T-helper 17 cell (primary cell): ENCODE data around the gene TFRC. TPM values are rescaled to one million over a fixed set of nuclear protein-coding genes. Genes with fewer than 3 reads are reported as not detected.
"Not testable (repeated sequence)": the region's sequence is repeated elsewhere in the genome, so short reads cannot be mapped to it uniquely, and the experiment has no call there.

Source experiments
- ATAC-seq: fragments of 150-1000 bp; cut with Tn5 transposase; 2 replicates; pipeline ENCODE4 v1.10.0; 2021; ENCODE audit warnings: mild to moderate bottlenecking, moderate library complexity
- DNase-seq, 3 donors: peaks; one replicate each; pipeline versions ENCODE4 v3.0.0 to v3.0.0-alpha.2; 2020 to 2021
- H3K9me3 ChIP-seq: one replicate; pipeline ENCODE4 v1.7.0; 2013; ENCODE audit warnings: low read length, mild to moderate bottlenecking; ENCODE audit not compliant: control insufficient read depth, poor library complexity, severe bottlenecking
- H3K27ac Mint-ChIP-seq: one replicate; pipeline ENCODE4 v1.8.0; 2022; ENCODE audit warnings: mild to moderate bottlenecking, moderate library complexity, mixed read lengths
- H3K27me3 Mint-ChIP-seq: one replicate; pipeline ENCODE4 v1.8.0; 2022; ENCODE audit warnings: mixed read lengths
- H3K36me3 Mint-ChIP-seq: one replicate; pipeline ENCODE4 v1.8.0; 2022; ENCODE audit warnings: low read depth, mixed read lengths
- H3K4me1 Mint-ChIP-seq: one replicate; pipeline ENCODE4 v1.8.0; 2022; ENCODE audit warnings: mild to moderate bottlenecking, mixed read lengths
- H3K4me3 Mint-ChIP-seq: one replicate; pipeline ENCODE4 v1.8.0; 2022; ENCODE audit warnings: mild to moderate bottlenecking, moderate library complexity, mixed read lengths
- total RNA-seq, 4 donors: library from RNA in 2 of 4; stranded (reverse) in 2 of 4; gene quantifications; one replicate each; pipeline ENCODE4 v1.2.3 and lab custom pipeline; 2022 to 2026

The TFRC gene
- total RNA-seq, 2 donors from 2014 or later = 218 to 221 TPM

DNA sequence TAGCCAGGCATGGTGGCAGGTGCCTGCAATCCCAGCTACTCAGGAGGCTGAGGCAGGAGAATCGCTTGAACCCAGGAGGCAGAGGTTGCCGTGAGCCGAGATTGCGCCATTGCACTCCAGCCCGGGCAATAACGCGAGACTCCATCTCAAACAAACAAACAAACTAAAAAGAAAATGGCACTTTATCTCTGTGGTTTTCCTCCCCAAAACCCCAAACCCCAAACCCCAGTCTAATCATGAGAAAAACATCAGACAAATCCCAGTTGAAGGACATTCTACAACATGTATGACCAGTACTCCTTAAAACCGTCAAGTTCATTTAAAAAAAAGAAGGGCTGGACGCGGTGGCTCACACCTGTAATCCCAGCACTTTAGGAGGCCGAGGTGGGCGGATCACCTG, 22.8 kb upstream of the TFRC start:
- H3K36me3 Mint-ChIP-seq, H3K4me3 Mint-ChIP-seq, H3K4me1 Mint-ChIP-seq, H3K27me3 Mint-ChIP-seq, ATAC-seq, DNase-seq, H3K9me3 ChIP-seq: not testable (repeated sequence)
- H3K27ac Mint-ChIP-seq = peak overlapping the region; percentile 4

DNA sequence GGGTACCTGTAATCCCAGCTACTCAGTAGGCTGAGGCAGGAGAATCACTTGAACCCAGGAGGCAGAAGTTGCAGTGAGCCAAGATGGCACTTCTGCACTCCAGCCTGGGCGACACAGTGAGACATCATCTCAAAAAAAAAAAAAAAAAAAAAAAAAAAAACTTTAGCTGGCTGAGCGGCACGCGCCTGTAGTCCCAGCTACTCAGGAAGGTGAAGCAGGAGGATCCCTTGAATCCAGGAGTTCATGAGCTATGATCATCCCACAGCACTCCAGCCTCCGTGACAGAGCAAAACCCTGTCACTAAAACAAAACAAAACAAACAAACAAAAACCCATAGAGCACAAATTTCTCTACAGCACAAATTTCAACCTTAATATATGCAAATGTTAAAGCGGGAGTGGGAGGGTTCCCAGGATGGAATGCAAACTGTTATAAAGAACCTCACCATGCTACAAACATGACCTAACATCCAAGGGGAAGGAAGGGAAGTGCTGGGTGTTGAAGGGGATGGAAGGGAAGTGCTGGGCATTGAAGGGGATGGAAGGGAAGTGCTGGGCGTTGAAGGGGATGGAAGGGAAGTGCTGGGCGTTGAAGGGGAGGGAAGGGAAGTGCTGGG, 16.6 kb upstream of the TFRC start:
- ATAC-seq, H3K27me3 Mint-ChIP-seq, H3K4me1 Mint-ChIP-seq, DNase-seq, H3K9me3 ChIP-seq, H3K36me3 Mint-ChIP-seq: not testable (repeated sequence)
- Mint-ChIP-seq H3K27ac (peak overlapping the region; percentile 64), H3K4me3 (peak overlapping the region; percentile 13)

GRCh38 chr3:196097373-196098154, 15.7 kb upstream of the TFRC start:
- no peaks in the 10 kb centered on the region for H3K36me3 Mint-ChIP-seq
- peak overlapping the region; percentile 64 for H3K27ac Mint-ChIP-seq
- no peak overlapping the region for H3K4me3 Mint-ChIP-seq
- H3K4me1 Mint-ChIP-seq = peaks cover 4% of the 10 kb centered on the region
- no peak for ATAC-seq
- H3K27me3 Mint-ChIP-seq = no peaks in the 10 kb centered on the region
- H3K9me3 ChIP-seq = no peaks in the 10 kb centered on the region
- no peak for DNase-seq

DNA sequence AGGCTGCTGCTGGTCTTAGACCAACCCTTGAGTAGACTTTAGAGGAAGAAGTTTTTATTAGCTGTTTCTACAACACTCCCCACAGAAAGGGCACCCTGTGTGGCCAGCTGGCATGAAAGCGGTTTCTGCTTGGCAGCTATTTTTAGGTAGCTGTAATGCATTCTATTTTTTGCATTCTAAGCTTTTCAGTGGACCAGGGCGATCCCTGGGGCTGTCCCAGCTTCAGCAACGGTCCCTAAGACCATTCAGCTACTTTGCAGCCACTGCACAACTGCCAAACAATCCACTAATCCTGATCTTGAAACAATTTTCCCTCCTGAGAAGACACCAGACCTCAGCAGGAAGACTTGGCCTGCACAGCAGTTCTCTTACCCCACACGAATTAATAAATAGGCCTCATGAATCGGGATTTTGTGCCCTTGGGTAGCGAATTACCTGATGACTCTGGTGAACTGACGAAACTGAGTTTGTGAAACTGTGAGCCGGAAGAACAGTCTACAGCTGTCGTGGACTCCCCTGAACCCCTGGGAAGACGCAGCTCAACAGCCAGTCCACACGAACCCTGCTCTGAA, 14.6 kb upstream of the TFRC start:
- H3K9me3 ChIP-seq = no peaks in the 10 kb centered on the region
- Mint-ChIP-seq H3K36me3 (no peaks in the 10 kb centered on the region), H3K4me1 (peaks cover 4% of the 10 kb centered on the region), H3K4me3 (no peak overlapping the region), H3K27me3 (no peaks in the 10 kb centered on the region), H3K27ac (no peak overlapping the region)
- DNase-seq (no peak), ATAC-seq (no peak)

GRCh38 chr3:196093317-196094111, 11.6 kb upstream of the TFRC start:
- H3K4me1 Mint-ChIP-seq = peaks cover 2% of the 10 kb centered on the region
- H3K27me3 Mint-ChIP-seq = no peaks in the 10 kb centered on the region
- ATAC-seq (no peak), DNase-seq (no peak)
- no peak overlapping the region for H3K27ac Mint-ChIP-seq
- no peak overlapping the region for H3K4me3 Mint-ChIP-seq
- H3K9me3 ChIP-seq = no peaks in the 10 kb centered on the region
- no peaks in the 10 kb centered on the region for H3K36me3 Mint-ChIP-seq

- no peak for ATAC-seq
- H3K27ac Mint-ChIP-seq = no peak overlapping the region
Observed at GRCh38 chr3:196087906-196088305, 6.0 kb upstream of the TFRC start.

DNA sequence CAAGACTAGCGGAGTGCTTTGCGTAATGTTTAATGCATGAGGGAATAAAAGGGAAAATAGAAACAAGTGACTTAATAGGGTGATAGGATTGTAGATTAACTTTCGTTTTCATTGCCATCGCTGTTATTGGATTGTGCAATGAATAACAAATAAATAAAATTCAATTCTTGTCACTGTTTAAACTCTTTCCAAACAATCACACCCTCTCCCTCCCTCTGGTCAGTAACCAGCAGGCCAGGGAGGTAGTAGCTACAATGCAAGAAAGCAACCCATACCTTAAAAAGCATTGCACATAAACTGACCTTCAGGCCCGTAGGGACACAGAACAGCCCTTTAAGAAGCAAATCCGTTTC, 705 bp upstream of the TFRC start:
- peak overlapping the region; percentile 92 for H3K27ac Mint-ChIP-seq
- no peaks in the 10 kb centered on the region for H3K9me3 ChIP-seq
- H3K27me3 Mint-ChIP-seq = no peaks in the 10 kb centered on the region
- H3K36me3 Mint-ChIP-seq = peaks cover 3% of the 10 kb centered on the region
- ATAC-seq = no peak
- peaks cover 38% of the 10 kb centered on the region for H3K4me1 Mint-ChIP-seq
- no peak for DNase-seq
- peak overlapping the region; percentile 96 for H3K4me3 Mint-ChIP-seq

More at GRCh38 chr3:196087906-196088305, 6.0 kb upstream of the TFRC start:
- peaks cover under 1% of the 10 kb centered on the region for H3K4me1 Mint-ChIP-seq
- no peak overlapping the region for H3K4me3 Mint-ChIP-seq
- H3K9me3 ChIP-seq = no peaks in the 10 kb centered on the region
- H3K27me3 Mint-ChIP-seq = no peaks in the 10 kb centered on the region
- no peak for DNase-seq
- no peaks in the 10 kb centered on the region for H3K36me3 Mint-ChIP-seq

- peaks cover 6% of the 10 kb centered on the region for H3K36me3 Mint-ChIP-seq
- H3K9me3 ChIP-seq = no peaks in the 10 kb centered on the region
- ATAC-seq (peak; percentile 54), DNase-seq (peak; percentile 38 to 47 (median 45))
- H3K4me3 Mint-ChIP-seq = peak overlapping the region; percentile 96
- H3K4me1 Mint-ChIP-seq = peaks cover 44% of the 10 kb centered on the region
- peak overlapping the region; percentile 92 for H3K27ac Mint-ChIP-seq
- no peaks in the 10 kb centered on the region for H3K27me3 Mint-ChIP-seq
Observed at GRCh38 chr3:196081002-196081833, 672 bp downstream of the TFRC start.

GRCh38 chr3:196080101-196080846, 1.6 kb downstream of the TFRC start:
- not testable (repeated sequence) for ATAC-seq, DNase-seq, H3K9me3 ChIP-seq, H3K36me3 Mint-ChIP-seq, H3K27me3 Mint-ChIP-seq
- peak overlapping the region; percentile 92 for H3K27ac Mint-ChIP-seq
- H3K4me3 Mint-ChIP-seq = peak overlapping the region; percentile 96
- H3K4me1 Mint-ChIP-seq = peaks cover 47% of the 10 kb centered on the region

DNA sequence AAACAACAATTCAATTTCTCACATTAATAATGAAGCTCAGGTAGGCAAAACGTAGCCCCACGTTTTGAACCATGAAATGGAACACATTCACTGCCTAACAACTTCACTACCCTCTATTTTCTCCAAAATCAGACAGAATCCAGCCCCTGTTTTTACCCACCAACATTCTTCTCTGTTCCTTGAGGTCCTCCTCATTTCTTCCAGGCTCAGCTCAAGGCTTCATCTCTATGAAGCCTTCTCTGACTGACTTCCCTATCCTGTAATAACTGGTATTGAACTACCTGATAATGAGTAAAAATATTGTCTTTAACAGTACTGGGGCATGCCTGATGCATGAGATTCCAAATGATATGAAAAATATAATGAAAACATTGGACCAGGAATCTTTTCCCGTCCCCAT, 2.2 kb downstream of the TFRC start:
- Mint-ChIP-seq H3K4me1 (peaks cover 47% of the 10 kb centered on the region), H3K27me3 (no peaks in the 10 kb centered on the region), H3K4me3 (peak overlapping the region; percentile 96), H3K36me3 (peaks cover 6% of the 10 kb centered on the region), H3K27ac (peak overlapping the region; percentile 92)
- DNase-seq (no peak), ATAC-seq (no peak)
- no peaks in the 10 kb centered on the region for H3K9me3 ChIP-seq

GRCh38 chr3:196075013-196075412, 6.9 kb downstream of the TFRC start:
- H3K27ac Mint-ChIP-seq = peak overlapping the region; percentile 69
- no peaks in the 10 kb centered on the region for H3K9me3 ChIP-seq
- no peak for DNase-seq
- peaks cover 32% of the 10 kb centered on the region for H3K4me1 Mint-ChIP-seq
- peaks cover 3% of the 10 kb centered on the region for H3K36me3 Mint-ChIP-seq
- no peak for ATAC-seq
- no peaks in the 10 kb centered on the region for H3K27me3 Mint-ChIP-seq
- no peak overlapping the region for H3K4me3 Mint-ChIP-seq

GRCh38 chr3:196073255-196073753, 8.6 kb downstream of the TFRC start:
- no peaks in the 10 kb centered on the region for H3K27me3 Mint-ChIP-seq
- no peak overlapping the region for H3K4me3 Mint-ChIP-seq
- peaks cover 19% of the 10 kb centered on the region for H3K4me1 Mint-ChIP-seq
- DNase-seq (peak; percentile 34 to 61 (median 49)), ATAC-seq (peak; percentile 97)
- no peaks in the 10 kb centered on the region for H3K9me3 ChIP-seq
- H3K36me3 Mint-ChIP-seq = peaks cover 3% of the 10 kb centered on the region
- no peak overlapping the region for H3K27ac Mint-ChIP-seq
